GM12891 (cell line): Measurements from ENCODE around the gene DCC.

Source experiments
- DNase-seq: peaks from one replicate; pipeline ENCODE4 v3.0.0; 2011; ENCODE audit warnings: low spot score; ENCODE audit not compliant: insufficient read length
- FAIRE-seq: peaks from 2 replicates; lab custom pipeline; 2011; peaks lifted over from hg19 to GRCh38; lab: Jason Lieb, UNC
- PAX5 ChIP-seq: IDR thresholded peaks from 2 replicates; pipeline ENCODE4 v1.6.1; 2011; ENCODE audit warnings: low read length, moderate library complexity, mild to moderate bottlenecking; ENCODE audit not compliant: insufficient read depth, severe bottlenecking
- POLR2A ChIP-seq: IDR thresholded peaks from 2 replicates; pipeline ENCODE4 v1.6.1; 2011; ENCODE audit warnings: low read depth, low read length, control low read depth
- POLR2AphosphoS5 ChIP-seq: IDR thresholded peaks from 2 replicates; pipeline ENCODE4 v1.6.1; 2011; ENCODE audit warnings: low read depth, low read length, control low read depth
- POU2F2 ChIP-seq: IDR thresholded peaks from 2 replicates; pipeline ENCODE4 v1.6.1; 2011; ENCODE audit warnings: low read depth, mild to moderate bottlenecking, control low read depth, low read length, moderate library complexity
- SPI1 ChIP-seq: IDR thresholded peaks from 2 replicates; pipeline ENCODE4 v1.6.1; 2011; ENCODE audit warnings: low read depth, low read length, control low read depth
- TAF1 ChIP-seq: IDR thresholded peaks from 2 replicates; pipeline ENCODE4 v1.6.1; 2011; ENCODE audit warnings: low read depth, low read length, control low read depth

Gene DCC

DNA sequence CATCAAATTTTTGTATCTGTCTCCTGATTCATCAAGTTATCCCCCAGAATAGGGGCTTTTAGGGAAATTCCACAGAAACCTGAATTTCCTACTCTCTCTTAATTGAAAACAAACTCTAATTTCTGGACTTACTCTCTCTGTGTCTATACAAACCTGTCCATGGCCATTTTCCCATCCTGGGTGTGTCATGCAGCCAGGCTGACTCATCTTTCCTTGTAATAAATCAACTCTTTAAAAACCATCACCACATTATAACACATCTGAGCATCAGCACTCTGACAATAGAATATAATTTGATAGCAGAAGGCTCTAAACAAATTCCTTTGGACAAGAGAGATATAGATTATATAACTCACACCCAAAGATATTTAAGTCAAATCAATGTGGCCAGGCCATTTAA, 610.2 kb downstream of the DCC start:
- no peak for DNase-seq
- TF ChIP-seq SPI1 (no peak), POLR2A (no peak), POU2F2 (no peak), TAF1 (no peak), PAX5 (no peak), POLR2AphosphoS5 (no peak)
- no peak for FAIRE-seq

DNA sequence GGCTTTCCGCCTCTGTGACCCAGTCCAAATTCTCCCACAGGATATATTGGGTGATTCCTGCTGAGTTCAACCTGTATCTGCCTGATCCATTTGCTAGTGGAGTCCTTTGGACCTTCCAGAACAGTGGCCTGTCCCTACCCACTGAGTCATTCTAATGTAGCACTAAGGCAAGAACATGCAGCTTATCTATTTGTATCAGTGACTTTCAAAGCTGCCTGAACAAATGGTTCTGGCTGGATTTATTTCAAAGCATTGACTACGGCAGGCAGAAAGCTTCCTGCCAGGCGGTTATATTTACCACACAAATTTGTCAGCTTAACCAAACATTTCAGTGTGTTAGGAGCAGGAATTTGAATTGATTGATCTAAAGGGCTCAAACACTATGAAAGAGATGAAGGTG, 613.4 kb downstream of the DCC start:
- FAIRE-seq (no peak), DNase-seq (no peak)
- TF ChIP-seq POU2F2 (no peak), SPI1 (no peak), TAF1 (no peak), PAX5 (no peak), POLR2A (no peak), POLR2AphosphoS5 (no peak)

DNA sequence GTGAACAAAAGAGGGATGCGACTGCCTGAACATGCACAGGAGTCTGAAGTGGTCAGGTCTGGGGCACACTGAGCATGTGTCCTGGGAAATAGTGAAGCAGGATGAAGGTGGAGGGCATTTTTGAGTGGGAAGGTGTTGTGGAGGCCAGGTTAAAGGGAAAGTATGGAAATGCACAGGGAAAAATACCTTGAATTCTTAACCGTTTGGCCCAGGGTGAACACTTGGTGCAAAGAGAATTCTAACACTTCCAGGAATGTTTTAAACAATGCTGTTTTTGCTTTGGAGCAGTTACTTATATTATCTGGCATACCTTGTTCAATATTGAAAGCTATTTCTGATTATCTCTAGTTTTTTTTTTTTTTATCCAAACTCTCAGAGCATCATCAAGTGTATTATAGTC, 623.5 kb downstream of the DCC start:
- TF ChIP-seq TAF1: no peak
- TF ChIP-seq POLR2AphosphoS5: no peak
- no peak for TF ChIP-seq SPI1
- no peak for TF ChIP-seq POLR2A
- no peak for TF ChIP-seq POU2F2
- TF ChIP-seq PAX5: no peak
- FAIRE-seq: no peak
- no peak for DNase-seq

DNA sequence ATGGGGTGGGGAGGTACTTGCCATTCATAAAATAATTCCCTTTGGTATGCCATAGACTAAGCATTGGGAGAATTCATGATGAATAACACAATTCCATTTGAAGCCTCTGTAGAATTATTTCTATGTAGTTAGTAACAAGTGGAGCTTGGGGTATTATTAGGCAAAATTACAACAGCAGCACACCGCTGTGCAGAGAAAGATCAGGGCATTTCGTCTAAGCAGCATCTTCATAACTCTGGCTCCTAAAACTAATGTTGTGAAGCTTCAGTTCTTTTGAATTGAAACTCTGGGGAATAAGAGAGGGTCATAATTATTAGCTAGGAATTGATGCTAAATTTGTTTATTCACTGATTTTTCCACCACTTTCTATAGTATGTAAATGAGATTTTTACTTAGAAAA, 630.7 kb downstream of the DCC start:
- TF ChIP-seq SPI1 (no peak), TAF1 (no peak), POLR2AphosphoS5 (no peak), POU2F2 (no peak), PAX5 (no peak), POLR2A (no peak)
- FAIRE-seq (no peak), DNase-seq (no peak)

DNA sequence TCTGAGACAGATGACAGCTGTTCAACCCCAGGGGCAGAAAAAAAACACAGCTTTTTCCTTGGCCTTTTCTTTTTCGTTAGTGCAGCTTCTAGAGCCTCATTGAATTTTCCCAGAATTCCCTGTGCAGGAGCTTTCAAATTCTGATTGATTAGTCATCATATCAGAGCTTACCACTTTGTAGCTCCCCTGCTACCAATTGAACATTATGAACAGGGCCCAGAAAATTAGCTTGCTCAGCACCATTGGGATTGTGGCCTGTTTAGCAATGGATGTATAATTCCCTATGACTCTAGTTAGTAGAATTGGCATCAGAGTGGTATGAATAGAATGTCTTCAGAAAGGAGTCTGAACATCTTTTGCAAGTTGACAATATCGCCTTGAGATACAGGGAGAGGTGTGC, 631.1 kb downstream of the DCC start:
- no peak for FAIRE-seq
- TF ChIP-seq SPI1 (no peak), POLR2A (no peak), TAF1 (no peak), POU2F2 (no peak), PAX5 (no peak), POLR2AphosphoS5 (no peak)
- DNase-seq: no peak

DNA sequence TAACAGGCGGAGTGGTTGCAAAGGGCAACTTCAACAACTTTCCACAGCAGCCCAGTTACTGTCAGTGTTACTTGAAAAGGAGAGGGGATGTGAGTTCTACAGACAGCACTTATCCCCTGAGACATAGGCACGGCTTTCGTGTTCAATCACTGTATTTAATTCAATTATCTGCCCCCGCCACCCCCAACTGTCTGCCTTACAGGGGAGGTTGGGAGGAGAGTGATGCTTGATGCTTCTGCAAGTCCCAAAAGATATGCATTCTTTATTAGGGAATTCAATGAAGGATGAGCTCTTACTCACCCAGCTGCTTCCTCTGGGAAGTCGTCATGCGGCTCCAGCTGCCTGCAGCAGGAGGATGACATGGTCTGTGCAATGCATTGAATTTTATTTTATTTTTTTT, 639.9 kb downstream of the DCC start:
- TF ChIP-seq SPI1: no peak
- TF ChIP-seq POU2F2: no peak
- TF ChIP-seq POLR2AphosphoS5: no peak
- no peak for TF ChIP-seq TAF1
- TF ChIP-seq POLR2A: no peak
- TF ChIP-seq PAX5: no peak
- FAIRE-seq: no peak
- DNase-seq: no peak

DNA sequence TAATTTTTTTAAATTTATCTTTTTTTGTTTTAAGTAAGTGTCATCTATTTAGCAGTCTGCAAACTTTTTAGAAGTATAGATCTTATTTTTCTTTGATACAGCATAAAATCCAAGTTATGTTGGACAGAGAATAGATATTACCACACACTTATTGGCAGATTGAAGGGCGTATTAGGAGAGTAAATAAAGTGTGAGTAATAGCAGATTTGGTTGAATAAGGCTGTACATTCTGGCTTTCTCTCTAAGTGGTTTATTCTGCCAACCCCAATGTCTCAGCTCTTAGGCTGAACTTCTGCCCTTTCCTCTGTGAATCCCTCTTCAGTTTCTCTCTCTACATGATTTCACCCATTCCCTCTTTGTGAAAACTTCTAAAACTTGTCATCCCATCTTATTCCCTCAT, 651.2 kb downstream of the DCC start:
- DNase-seq (no peak), FAIRE-seq (no peak)
- no peak for TF ChIP-seq TAF1
- no peak for TF ChIP-seq POU2F2
- TF ChIP-seq SPI1: no peak
- no peak for TF ChIP-seq POLR2A
- TF ChIP-seq PAX5: no peak
- no peak for TF ChIP-seq POLR2AphosphoS5

DNA sequence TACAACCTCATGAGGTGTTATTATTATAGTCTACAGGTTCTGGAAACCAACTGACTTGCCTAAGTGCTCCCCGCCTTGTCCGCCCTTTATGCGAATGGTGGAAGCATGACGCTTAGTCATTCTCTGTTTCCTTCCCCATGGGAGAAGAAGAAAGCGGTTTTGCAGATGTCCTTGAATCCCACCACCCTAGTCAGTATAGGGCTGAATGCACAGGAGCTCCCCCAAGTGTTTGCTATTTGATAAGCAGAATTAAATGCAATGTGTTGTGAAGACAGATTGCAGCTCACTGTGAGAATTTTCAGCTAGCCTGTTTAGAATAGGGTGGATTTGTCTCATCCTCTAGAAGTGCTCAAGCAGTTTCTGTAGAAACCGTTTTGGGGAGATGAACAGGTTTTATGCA, 652.0 kb downstream of the DCC start:
- no peak for DNase-seq
- TF ChIP-seq POLR2AphosphoS5: no peak
- TF ChIP-seq POLR2A: no peak
- TF ChIP-seq POU2F2: no peak
- TF ChIP-seq SPI1: no peak
- no peak for TF ChIP-seq PAX5
- TF ChIP-seq TAF1: no peak
- FAIRE-seq: no peak

DNA sequence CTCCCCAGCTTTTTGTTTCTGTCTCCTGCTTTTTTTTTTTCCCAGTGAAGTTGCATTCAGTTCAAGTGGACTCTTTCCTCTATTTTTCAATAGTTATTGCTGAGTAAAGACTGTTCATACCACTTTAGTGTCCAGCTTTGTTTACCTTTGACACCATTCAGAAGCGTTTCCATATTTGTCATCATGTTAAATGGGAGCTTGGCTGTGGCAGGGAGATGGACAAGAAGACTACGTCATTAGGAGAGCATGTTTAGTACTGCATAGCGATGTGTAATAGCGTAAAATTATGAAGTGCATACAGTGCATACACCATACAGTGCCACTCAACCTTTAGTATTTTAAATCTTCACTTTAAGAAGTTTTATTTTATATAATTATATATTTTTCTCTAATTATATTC, 655.9 kb downstream of the DCC start:
- FAIRE-seq (no peak), DNase-seq (no peak)
- TF ChIP-seq SPI1: no peak
- no peak for TF ChIP-seq POU2F2
- TF ChIP-seq PAX5: no peak
- no peak for TF ChIP-seq TAF1
- no peak for TF ChIP-seq POLR2AphosphoS5
- TF ChIP-seq POLR2A: no peak

DNA sequence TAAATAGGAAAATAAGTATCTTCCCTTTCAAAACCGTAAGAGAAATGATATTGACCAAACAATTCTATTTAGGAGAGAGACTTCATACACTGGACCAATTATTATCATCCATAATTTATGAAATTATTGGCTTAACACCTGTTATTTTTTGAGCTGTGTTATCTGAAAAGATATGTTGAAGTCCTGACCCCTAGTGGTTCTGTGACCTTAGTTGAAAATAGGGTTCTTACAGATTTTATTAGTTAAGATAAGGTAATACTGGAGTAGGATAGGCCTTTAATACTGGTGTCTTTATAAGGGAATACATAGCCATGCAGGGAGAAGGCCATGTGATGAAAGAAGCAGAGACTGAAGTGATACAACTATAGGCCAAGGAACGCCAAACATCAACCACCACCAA, 659.6 kb downstream of the DCC start:
- FAIRE-seq (no peak), DNase-seq (no peak)
- TF ChIP-seq PAX5 (no peak), TAF1 (no peak), POLR2A (no peak), SPI1 (no peak), POU2F2 (no peak)
